ENCODE results near the gene TXN.

The TXN gene

DNA sequence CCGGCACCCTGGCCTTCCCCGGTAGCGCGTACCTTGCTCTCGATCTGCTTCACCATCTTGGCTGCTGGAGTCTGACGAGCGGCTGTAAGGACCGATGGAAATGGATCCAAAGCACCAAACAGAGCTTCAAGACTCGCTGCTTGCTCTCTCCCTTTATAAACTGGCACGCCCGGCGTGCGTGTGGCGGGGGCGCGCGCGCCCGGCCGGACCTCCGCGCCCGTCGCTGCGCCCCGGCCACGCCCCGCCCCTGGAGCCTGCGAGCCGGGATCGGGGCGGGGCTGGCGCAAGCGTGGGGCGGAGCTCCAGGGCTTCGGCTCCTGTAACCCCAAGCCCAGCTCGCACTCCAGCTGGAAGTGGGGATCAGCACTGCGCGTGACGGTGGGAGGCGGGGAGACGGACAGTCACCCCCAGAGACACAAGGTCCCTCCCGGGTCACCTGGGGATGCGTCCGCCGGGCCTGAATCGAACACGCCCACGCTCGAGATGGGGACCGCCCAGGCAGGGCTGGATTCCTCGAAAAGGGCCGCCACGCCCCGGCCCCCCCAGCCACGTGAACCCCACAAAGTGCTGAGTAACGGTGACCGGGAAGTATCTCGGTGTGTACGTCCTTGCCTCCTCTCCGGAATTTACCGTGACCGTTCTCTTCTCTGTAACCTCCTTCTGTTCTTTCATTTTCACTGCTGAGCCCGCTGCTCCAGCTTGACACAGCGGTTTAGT is at the start of gene TXN:
Gene TXN, minus strand, starts transcription at position 128 of the 717 bp plus-strand sequence. Its CDS starts 72 bp downstream, at position 56.
- DNase-seq (ENCODE audit: low read depth in 2 of 2, low spot score in 1 of 2), result peak in 1 of 2 donors; percentile 60

DNA sequence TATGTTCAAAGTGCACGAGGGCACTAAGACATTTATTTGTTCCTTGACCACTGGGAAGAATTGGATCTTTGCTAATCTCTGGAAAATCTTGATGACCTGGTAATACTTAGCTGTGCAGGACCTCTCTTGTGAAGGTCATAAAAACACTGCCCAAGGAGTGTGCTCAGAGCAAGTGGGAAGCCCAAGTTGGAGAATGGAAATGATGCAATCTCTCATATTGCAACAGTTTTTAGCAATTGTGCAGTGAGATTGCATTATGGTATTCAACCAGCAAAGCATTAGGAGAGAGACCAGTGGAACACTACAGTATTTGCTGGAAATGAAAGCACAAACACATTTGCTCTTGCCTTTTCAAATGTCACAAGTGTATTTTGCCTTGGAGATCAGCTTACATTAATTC is 46.8 kb upstream of the TXN start:
- no peak for DNase-seq (ENCODE audit: low read depth in 2 of 2, low spot score in 1 of 2)

DNA sequence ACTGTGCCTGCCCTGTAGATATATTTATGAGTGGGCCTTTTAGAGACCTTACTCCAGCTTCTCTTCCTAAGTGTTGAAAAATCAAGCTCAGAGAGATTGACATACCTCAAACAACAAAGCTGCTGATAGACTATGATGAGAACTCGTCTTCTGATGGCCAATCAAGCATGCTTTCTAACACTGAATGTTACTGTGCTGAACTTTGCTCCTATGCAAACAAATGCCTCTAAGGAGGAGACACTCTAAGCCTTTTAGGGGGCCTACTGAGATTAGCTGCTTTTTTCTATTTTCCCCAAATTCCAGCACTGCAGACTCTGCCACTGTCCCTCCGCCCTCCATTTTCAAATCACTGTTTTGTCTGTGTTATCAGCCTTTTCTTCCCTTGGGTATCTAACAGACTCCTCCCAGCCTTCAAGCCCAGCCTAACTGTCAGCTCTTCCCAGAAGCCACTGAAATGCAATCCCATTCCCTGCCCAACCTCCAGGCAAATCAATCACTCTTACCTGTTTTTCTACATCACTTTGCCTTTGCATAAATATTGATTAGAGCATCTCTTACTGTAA is 41.8 kb upstream of the TXN start:
- no peak for DNase-seq (ENCODE audit: low read depth in 2 of 2, low spot score in 1 of 2)

DNA sequence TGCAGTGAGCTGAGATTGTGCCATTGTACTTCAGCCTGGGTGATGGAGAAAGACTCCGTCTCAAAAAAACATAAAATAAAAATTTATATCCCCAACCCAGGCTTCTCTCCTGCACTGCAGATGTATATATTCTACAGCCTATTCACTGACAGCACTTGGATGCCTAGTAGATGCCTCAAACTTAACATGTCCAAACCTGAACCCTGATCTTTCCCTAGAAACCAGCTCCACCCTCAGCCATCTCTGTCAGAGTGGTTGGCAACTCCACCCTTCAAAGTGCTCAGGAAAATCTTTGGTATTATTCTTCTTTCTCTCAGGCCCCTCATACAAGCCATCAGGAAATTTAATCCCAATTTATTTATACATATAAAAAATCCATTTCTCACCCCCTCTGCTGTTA is 36.9 kb upstream of the TXN start:
- DNase-seq (ENCODE audit: low read depth in 2 of 2, low spot score in 1 of 2), result no peak

DNA sequence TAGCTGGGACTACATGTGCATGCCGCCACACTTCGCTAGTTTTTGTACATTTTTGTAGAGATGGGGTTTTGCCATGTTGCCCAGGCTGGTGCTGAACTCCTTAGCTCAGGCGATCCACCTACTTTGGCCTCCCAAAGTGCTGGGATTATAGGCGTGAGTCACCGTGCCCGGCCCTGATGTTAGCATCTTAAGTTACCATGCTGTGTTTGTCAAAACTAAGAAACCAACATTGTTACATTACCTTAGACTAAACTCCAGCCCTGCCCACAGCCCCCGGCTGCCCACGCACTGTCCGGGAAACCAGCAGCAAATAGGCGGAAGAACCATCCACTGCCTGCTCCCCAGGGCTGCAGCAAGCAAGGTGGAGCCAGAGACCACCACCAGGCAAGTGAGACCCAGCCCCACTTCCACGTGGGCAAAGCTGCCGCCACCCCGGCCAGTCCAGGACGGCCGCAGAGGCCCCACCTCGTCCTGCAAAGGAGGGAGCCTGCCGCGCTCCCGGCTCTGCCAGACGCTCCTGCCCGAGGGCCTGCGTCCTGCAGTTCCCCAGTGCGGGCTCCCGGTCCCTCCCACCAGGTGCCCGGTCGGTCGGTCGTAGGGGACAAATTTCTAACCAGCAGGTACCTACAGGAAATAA is 35.7 kb upstream of the TXN start:
- no peak for DNase-seq (ENCODE audit: low read depth in 2 of 2, low spot score in 1 of 2)

DNA sequence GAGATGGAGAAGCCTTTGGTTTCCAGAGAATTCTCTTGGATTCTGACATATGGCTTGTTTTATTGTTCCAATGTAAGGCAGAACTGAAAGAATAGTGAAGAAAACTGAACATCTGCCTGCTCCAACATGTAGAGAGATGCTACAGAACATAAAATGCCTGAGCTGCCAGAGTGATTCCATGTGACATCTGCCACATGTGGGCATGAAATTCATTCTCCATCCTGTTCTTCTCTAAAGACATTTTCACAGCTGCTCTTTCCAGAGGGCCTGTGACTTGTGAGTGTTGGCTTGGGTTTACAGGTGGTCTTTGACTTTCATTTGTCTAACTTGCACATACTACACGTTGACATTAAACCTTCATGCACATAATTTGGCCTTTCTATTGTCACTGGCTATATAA is 33.7 kb upstream of the TXN start:
- DNase-seq (ENCODE audit: low read depth in 2 of 2, low spot score in 1 of 2), result no peak

DNA sequence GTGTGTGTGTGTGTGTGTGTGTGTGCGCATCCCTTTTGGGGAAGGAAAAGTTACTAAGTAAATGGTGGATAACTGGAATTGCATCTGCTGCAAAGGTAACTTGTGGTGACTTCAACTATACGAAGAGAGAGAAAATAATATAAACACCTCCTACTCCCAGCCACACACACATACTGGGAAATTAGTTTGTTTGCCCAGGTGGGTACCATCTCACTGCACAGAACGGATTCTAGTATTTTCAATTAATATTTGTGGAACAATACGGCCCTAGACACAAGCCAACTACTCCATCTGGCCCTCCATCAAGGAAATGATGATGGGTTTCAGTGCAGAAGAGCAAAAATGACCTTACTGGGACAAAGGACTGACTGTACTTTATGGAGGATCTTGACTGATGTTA is 32.2 kb upstream of the TXN start:
- DNase-seq (ENCODE audit: low read depth in 2 of 2, low spot score in 1 of 2), result no peak

DNA sequence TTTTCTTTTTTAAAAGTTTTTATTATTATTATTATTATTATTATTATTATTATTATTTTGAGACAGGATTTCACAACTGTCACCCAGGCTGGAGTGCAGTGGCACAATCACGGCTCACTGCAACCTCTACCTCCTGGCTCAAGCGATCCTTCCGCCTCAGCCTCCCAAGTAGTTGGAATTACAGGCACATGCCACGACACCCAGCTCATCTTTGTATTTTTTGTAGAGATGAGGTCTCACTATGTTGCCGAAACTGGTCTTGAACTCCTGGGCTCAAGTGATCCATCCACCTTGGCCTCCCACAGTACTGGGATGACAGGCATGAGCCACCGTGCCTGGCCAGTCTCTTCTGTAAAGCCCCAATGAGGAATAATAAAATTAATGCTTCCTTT is 31.0 kb upstream of the TXN start:
- no peak for DNase-seq (ENCODE audit: low read depth in 2 of 2, low spot score in 1 of 2)

DNA sequence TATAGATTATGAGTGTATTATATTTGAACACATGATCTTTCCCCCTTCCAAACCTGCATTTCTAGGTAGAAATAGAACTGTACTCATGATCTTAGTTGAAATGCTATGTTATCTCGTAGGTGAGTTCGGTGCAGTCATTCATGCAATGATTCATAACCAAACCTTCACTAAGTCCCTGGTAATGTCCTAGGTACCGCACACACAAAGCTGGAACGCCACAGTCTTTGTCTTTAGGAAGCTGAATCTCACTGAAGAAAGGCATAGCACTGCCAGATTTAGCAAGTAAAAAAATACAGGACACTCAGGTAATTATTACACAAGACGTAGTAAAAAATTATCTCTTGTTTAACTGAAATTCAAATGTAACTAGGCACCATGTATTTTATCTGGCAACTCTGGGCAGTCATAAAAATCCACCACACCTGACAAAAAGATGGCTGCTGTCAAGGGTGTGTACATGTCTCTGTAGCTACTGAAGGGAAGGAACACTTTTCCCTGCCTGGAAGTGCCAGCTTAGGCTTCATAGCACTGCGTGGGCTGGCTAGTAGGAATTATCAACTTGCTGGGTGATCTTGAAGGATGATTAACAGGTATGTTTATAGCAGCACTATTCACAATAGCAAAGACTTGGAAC is 28.0 kb upstream of the TXN start:
- no peak for DNase-seq (ENCODE audit: low read depth in 2 of 2, low spot score in 1 of 2)

DNA sequence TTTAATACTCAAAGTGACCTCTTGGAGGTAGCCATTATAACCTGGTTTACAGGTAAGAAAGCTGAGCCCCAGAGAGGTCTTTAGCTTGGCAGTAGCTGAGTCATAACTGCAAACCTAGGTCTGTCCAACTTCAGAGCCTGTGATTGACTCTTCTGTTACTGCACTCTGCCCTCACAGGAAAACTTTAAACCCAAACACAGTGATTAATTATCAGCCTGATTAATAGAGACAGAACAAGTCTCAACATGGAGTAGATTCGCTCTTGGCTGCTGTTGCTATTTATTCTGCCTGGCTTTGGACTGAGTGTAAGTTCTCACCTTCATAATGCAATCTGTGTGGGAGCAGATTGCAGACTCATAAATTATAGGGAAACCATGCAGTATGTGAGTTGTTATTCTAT is 27.4 kb upstream of the TXN start:
- no peak for DNase-seq (ENCODE audit: low read depth in 2 of 2, low spot score in 1 of 2)

DNA sequence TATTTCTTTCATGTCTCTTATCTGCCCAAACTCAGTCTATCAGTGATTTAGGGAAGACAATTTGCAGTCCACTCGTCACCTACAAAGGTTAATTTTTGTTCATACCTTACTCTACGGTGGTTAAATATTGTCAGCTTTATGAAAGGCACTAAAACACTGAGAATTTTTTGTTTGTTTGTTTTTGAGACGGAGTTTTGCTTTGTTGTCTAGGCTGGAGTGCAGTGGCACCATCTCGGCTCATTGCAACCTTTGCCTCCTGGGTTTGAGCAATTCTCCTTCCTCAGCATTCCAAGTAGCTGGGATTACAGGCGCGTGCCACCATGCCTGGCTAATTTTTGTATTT is 26.4 kb upstream of the TXN start:
- DNase-seq (ENCODE audit: low read depth in 2 of 2, low spot score in 1 of 2), result no peak

DNA sequence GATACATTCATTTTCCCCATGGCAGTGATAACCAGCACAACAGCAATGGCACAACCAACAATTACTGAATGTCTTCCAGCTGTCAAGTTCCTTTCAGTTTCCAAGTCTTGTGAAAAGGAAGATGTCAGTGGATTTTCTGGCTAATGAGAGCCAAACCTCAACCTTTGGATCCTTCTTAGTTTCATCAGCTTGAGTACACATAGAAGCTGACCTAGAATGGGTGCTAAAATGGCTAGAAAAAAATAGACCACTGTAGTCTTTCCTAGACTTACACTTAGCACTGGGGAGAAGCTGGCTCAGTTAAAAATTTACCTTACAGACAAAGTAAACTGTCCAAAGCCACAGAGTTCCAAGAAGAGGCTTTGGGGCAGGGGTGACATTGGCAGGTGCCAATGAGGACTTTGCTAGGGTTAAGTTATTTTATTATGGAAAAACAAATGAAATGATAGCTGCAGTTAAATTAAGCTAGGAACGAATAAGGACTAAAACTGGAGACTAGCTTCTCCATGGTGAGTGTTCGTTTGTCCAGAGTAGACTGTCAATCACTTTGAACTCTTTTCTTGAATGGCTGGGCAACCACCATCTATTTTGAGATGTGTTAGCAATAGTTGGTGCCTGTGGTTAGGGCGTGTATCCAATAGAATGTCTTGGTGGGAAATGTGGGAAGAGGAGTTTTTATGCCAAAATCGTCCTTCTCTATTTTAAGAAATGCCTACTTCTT is 25.9 kb upstream of the TXN start:
- no peak for DNase-seq (ENCODE audit: low read depth in 2 of 2, low spot score in 1 of 2)

DNA sequence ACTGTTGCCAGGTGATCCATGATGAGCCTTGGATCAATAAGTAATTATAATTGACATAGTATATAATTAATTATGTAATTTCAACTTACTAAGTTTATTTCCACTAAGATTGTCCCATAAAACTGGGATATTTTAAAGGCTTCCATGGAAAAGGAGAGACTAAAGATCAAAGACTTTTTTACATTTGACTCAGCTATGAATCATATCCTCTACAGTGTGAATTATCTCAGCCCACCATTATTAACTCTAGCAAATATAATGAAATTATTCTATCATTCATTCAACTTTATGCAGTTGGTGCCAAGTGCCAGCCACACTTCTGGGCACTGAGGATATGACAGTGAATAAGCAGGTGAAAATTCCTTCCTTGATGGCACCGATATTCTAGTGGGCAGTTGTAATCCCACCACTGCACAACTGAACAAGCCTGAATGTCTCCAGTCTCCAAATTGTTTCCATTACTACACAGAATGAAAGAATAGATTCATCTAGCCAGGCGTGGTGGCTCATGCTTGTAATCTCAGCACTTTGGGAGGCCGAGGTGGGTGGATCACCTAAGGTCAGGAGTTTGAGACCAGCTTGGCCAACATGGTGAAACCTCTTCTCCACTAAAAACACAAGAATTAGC is 21.9 kb upstream of the TXN start:
- DNase-seq (ENCODE audit: low read depth in 2 of 2, low spot score in 1 of 2), result no peak

DNA sequence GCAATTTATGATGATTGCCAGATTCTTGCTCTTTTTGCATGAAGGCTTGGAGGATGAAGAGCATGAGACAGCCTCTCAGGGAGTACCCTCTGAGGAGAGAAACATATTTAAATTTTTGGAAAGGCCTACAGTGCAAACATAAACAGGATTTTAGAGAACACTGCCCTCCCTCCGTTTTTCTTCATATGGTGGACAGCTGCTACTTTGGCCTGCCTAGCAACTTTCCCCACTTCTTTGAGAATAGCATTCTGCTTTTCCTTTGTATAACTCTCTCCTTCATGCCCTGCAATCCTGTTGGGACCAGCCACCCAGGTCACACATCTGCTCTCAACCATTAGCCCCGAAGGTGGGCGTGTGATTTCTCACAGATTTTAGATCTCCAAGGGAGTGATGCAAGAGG is 20.5 kb upstream of the TXN start:
- DNase-seq (ENCODE audit: low read depth in 2 of 2, low spot score in 1 of 2), result no peak

DNA sequence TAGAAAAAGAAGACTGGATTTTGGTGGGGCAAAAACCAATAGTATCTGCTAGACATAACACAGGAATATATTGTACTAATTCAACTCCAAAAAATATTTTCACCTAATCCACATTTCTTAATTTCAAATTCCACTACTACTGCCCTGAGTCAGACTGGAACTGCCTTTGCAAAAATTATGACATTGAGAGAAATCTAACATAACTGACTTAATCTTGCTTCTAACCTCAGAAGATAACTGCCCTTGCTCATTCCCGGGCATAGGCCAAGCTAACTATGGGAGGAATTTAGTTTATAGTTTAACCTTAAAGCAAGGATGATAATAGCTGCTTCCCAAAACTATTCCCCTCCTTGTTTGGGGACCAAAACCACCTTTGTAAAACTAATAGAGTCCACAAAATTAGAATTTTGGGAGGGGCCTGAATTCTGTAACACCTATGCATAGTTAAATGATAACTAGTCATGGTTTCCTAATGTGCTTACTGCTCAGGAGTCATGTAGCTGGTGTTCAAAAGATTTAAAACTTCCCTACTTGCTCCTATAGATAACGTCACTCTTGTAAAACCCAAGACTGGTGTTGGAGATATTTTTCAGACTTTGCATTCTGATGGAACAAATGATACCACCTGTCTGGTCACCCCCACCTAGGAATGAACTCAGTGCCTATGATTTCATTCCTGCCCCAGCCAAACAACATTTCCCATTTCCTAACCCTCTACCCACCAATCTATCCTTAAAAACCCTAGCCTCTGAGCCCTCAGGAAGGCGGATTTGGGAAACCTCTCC is 14.1 kb upstream of the TXN start:
- DNase-seq (ENCODE audit: low read depth in 2 of 2, low spot score in 1 of 2), result no peak

DNA sequence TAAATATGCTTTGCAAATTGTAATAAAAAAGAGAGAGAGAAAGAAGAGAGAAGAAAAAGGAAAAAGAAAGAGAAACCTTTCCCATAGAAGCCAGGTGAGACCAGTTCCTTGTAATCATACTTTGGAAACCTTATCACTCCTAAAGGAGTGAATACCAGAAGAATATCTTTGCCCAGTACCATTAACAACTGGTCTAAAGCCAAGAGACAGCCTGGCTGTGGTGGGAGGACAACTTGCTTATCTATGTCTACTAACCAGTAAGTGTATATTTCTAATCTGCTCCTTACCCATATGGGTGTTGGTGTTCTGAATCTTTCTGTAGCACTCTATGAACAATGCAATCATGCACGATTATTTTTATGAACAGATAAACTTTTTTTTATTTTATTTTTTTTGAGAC is 10.5 kb upstream of the TXN start:
- no peak for DNase-seq (ENCODE audit: low read depth in 2 of 2, low spot score in 1 of 2)

DNA sequence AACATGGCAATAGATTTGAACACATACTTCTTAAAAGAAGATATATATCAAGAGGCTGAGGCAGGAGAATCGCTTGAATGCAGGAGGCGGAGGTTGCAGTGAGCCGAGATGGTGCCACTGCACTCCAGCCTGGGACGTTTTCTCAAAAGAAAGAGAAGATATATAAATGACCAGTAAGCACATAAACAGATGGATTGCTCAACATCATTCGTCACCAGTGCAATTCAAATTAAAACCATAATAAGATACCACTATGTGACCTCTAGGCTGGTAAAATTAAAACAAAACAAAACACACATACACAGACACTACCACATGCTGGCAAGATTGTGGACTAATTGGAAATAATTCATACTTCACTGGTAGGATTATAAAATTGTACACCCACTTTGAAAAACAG is 5.3 kb upstream of the TXN start:
- no peak for DNase-seq (ENCODE audit: low read depth in 2 of 2, low spot score in 1 of 2)

DNA sequence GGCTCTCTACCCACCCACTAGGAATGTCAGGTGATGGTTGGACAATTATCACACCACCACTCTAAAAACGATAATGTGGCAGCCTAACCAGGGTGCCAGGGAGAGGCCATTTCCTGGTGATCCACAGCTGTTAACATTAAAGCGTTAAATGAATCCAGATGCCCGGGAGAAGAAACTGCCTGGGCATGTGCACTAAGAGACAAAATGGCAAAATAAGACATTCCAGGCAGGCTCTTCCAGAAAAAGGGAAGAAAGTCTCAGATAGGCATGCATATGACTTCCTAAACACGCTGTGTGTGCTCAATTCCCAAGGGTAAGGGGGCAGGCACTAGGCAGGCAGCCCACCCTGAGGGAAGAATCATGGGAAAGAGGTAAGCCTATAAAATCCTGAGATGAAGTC is 4.6 kb upstream of the TXN start:
- no peak for DNase-seq (ENCODE audit: low read depth in 2 of 2, low spot score in 1 of 2)

DNA sequence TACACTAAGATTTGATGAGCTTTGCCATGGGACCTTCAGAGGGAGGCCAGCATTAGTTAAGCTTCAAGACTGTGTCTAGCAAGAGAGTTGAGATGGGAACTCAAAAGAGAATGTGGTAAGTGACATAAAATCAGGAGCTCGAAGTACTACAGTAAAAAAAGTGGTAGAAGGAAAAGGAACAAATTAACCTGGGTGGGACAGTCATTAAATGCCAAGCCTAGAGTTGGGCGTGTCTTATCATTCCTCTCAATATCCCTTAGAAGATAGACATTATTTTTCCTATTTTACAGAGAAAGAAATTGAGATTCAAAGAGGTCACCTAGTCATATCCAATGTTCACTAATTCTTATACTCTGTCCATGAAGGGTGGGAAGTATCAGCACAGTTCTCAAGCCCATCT is 3.3 kb upstream of the TXN start:
- no peak for DNase-seq (ENCODE audit: low read depth in 2 of 2, low spot score in 1 of 2)

DNA sequence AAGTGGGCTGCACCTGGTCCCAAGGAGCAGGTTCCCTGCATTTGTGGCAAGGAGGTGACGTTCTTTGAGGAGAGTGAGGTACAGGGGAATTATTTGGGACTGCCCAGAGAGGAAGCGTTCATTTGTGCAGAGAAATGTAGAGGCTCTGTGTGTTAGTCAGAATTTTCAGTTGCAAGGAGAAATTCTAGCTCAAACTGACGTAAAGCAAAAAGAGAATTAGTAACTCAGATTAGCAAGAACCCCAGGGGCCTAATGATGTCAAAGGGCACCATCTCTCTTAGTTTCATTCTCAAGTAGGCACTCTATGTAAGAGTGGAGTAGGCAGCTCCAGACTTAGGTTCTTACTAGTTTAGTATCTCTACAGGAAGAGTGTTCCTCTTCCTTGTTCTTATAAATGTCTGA is 2.4 kb upstream of the TXN start:
- DNase-seq (ENCODE audit: low read depth in 2 of 2, low spot score in 1 of 2), result no peak

DNA sequence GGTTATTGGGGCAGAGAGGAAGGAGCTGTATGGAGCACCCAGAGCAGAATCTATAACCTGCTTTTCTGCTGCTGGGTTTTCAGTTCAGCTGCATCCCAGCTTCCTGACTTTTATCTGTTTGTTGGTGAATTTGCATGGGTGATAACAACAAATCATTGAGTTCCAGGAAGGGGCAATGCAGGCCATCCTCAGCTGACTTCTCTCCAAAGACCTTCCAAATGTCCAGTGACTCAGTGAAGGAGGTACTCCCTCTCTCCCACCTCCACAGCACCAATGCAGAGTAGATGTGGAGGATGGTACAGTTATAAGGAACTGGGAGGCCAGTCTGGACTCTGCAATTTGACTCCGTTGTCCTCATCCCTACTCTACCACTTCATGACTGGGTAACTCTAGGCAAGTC is 1.6 kb upstream of the TXN start:
- DNase-seq (ENCODE audit: low read depth in 2 of 2, low spot score in 1 of 2), result no peak

Data from stimulated activated CD8-positive, alpha-beta memory T cell treated with anti-CD3 and anti-CD28 coated beads, Interleukin-4, amount 100 ng/mL, for 1 hour (primary cell).